ENCODE measurements around the gene RERE. TPM values are rescaled to one million over a fixed set of nuclear protein-coding genes. Genes with fewer than 3 reads are reported as not detected.
A peak's percentile ranks its signal among the peaks of the same experiment; 100 is the strongest.

The RERE gene
- total RNA-seq, 2 experiments from 2014 or later = 45.8 to 57.1 TPM

DNA sequence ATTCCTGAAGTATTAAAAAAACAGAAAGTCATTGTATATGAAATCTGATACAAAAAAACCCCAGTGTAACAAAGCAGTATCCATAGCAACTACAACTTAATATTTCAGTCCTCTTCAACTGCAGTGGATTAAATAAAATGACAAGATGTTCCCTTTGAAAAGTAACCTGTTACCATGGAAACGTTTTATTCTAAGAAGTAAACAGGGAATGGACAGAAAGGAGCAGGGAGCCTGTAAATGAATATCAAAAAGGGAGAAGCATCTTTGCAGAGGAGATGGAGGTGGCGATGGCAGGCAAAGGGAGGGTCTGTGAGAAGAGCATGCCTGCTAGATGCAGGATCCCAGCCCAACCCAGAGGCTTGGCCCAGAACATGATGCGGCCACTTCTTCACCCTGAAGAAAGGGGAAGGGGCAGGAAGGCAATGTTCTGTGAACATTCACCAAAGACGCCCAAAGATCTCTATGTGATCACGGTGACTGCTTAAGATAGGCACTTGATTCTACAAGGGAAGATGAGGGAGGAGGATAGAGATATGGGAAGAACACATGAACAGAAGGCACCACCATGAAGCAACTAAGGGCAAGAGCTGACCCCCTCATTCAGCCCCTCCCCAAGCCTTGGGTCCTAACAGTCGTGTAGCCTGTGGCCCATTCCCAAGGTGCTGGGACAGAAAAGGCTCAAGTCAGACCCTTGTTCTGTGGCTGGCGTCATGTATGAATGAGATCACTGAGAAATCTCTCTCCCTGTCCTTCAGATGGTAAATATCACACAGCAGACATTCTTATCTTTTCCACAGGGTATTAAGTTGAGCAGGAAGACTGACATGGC lies 299.6 kb downstream of the RERE start:
- ATAC-seq (no peak), DNase-seq (no peak)
- H3K27me3 Mint-ChIP-seq = no peaks in the 10 kb centered on the region
- intact Hi-C loops (cut with micrococcal nuclease) = no loop called here
- ChIA-PET POLR2A (no interaction called here), CTCF (interaction anchor here (0.8 to 1.2 kb wide), 2 partner anchors 7 to 154 kb away, joined by 3 to 7 read pairs; no protein-coding TSS in a partner anchor)
- H3K9me3 Mint-ChIP-seq = no peaks in the 10 kb centered on the region
- TF ChIP-seq, protein P1, sequence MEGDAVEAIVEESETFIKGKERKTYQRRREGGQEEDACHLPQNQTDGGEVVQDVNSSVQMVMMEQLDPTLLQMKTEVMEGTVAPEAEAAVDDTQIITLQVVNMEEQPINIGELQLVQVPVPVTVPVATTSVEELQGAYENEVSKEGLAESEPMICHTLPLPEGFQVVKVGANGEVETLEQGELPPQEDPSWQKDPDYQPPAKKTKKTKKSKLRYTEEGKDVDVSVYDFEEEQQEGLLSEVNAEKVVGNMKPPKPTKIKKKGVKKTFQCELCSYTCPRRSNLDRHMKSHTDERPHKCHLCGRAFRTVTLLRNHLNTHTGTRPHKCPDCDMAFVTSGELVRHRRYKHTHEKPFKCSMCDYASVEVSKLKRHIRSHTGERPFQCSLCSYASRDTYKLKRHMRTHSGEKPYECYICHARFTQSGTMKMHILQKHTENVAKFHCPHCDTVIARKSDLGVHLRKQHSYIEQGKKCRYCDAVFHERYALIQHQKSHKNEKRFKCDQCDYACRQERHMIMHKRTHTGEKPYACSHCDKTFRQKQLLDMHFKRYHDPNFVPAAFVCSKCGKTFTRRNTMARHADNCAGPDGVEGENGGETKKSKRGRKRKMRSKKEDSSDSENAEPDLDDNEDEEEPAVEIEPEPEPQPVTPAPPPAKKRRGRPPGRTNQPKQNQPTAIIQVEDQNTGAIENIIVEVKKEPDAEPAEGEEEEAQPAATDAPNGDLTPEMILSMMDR (IDR thresholded peaks at IDR 0.05) = no peak
- H3K27ac Mint-ChIP-seq = peak overlapping the region; percentile 81
- no peak overlapping the region for H3K4me3 Mint-ChIP-seq
- peaks cover 59% of the 10 kb centered on the region for H3K4me1 Mint-ChIP-seq (ENCODE audit: low read depth)
- peaks cover 9% of the 10 kb centered on the region for H3K36me3 Mint-ChIP-seq (ENCODE audit: low read depth)

DNA sequence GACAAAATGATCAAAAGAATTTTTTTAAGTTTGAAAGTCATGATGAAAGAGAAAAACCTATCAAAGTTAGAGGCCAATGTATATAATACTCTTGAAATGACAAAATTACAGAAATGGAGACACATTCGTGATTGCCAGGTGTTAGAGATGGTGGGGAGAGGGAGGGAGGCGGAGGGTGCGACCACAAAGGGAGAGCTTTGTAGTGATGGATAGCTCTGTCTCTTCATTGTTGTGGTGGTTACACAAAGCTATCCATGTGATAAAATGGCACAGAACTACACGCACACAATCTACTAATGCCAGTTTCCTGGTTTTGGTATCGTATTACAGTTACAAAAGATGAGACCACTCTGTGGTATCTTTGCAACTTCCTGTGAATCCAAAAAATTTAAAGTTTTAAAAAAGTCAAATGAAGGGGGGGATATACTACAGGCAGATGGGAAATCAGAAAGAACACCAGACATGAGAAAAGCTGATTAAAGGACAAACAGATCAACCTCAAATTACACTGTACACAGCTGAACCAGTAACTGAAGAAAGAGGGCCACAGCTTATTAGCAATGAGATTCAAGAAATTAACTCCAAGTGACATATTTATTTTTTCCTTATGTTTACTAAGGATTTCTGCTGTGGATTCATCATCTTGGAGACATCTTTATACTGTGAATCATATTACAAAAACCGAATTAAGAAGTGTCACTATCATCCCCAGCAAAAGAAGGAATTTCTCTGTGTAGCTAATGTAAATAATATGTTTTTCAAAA lies 300.5 kb downstream of the RERE start:
- no peaks in the 10 kb centered on the region for H3K9me3 Mint-ChIP-seq
- peaks cover 12% of the 10 kb centered on the region for H3K36me3 Mint-ChIP-seq (ENCODE audit: low read depth)
- TF ChIP-seq, protein P1 (IDR thresholded peaks at IDR 0.05) = no peak
- H3K27ac Mint-ChIP-seq = peak overlapping the region; percentile 81
- DNase-seq = peak; percentile 73
- intact Hi-C loops (cut with micrococcal nuclease) = no loop called here
- POLR2A ChIA-PET = interaction anchor here (0.9 kb wide), 1 partner anchor 9 kb away, joined by 3 read pairs; no protein-coding TSS in a partner anchor
- peaks cover 62% of the 10 kb centered on the region for H3K4me1 Mint-ChIP-seq (ENCODE audit: low read depth)
- ATAC-seq = peak; percentile 82
- peak overlapping the region; percentile 32 for H3K4me3 Mint-ChIP-seq
- H3K27me3 Mint-ChIP-seq = no peaks in the 10 kb centered on the region
- CTCF ChIA-PET = interaction anchor here (0.8 to 1.2 kb wide), 3 partner anchors 8 to 155 kb away, joined by 3 to 7 read pairs (median 3); no protein-coding TSS in a partner anchor

DNA sequence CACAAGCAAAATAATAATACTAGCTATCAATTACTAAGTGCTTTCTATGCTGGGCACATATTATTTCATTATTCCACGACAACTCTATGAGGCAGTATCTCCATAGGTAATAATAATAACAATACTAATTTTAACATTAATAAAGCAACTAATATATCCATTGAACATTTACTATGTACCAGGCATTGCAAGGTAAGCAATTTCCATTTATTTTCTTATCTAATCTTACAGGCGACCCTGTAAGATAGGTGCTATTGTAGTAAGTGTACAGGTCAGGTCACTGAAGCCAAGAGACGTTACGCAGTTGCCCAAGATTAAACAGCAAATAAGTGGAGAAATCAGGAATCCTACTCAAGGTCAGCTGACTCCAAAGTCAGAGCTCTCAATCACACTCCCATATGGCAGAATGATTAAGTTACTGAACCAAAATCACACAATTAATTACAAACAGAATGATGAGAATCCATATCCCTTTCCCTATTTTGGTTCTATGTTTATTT lies 301.1 kb downstream of the RERE start:
- H3K27ac Mint-ChIP-seq = peak overlapping the region; percentile 81
- no peaks in the 10 kb centered on the region for H3K27me3 Mint-ChIP-seq
- intact Hi-C loops (cut with micrococcal nuclease) = no loop called here
- CTCF ChIA-PET = interaction anchor here (0.9 to 1.2 kb wide), 2 partner anchors 9 to 146 kb away, joined by 3 to 7 read pairs; no protein-coding TSS in a partner anchor
- no peak overlapping the region for H3K4me3 Mint-ChIP-seq
- TF ChIP-seq, protein P1 (IDR thresholded peaks at IDR 0.05) = no peak
- no peaks in the 10 kb centered on the region for H3K9me3 Mint-ChIP-seq
- POLR2A ChIA-PET = interaction anchor here (0.9 kb wide), 1 partner anchor 10 kb away, joined by 3 read pairs; no protein-coding TSS in a partner anchor
- ATAC-seq = no peak
- DNase-seq = no peak
- H3K4me1 Mint-ChIP-seq (ENCODE audit: low read depth) = peaks cover 61% of the 10 kb centered on the region
- H3K36me3 Mint-ChIP-seq (ENCODE audit: low read depth) = peaks cover 10% of the 10 kb centered on the region

DNA sequence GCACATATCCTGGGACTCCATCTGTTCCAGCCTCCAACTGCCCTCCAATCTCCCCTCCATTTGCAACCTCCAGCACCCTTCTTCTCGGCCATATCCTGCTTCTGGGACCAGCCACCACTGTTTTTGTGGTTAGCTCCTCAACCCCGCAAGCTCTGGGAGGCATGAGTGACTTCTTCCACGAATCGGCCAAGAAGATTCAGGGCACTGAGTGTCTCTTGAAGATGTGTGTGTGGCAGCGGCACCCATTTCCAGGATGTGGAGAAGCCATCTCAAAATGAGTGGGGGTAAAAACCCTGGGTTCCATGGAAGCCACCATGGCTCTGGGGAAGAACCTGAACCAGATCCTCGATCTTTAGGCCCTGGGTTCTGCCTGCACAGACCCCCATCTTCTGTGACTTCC lies 304.9 kb downstream of the RERE start:
- intact Hi-C loops (cut with micrococcal nuclease) = no loop called here
- H3K36me3 Mint-ChIP-seq (ENCODE audit: low read depth) = peaks cover 10% of the 10 kb centered on the region
- H3K4me1 Mint-ChIP-seq (ENCODE audit: low read depth) = peaks cover 57% of the 10 kb centered on the region
- no peak overlapping the region for H3K4me3 Mint-ChIP-seq
- H3K27me3 Mint-ChIP-seq = no peaks in the 10 kb centered on the region
- H3K9me3 Mint-ChIP-seq = no peaks in the 10 kb centered on the region
- no peak for ATAC-seq
- peak; percentile 34 for DNase-seq
- CTCF ChIA-PET = interaction anchor here (1.6 kb wide), 1 partner anchor 13 kb away, joined by 4 read pairs; no protein-coding TSS in a partner anchor
- TF ChIP-seq, protein P1 (IDR thresholded peaks at IDR 0.05) = no peak
- POLR2A ChIA-PET = interaction anchor here (0.6 kb wide), 1 partner anchor 18 kb away, joined by 3 read pairs; no protein-coding TSS in a partner anchor
- peak overlapping the region; percentile 44 for H3K27ac Mint-ChIP-seq
